ENCODE data around the gene DSCAML1.

Gene DSCAML1

DNA sequence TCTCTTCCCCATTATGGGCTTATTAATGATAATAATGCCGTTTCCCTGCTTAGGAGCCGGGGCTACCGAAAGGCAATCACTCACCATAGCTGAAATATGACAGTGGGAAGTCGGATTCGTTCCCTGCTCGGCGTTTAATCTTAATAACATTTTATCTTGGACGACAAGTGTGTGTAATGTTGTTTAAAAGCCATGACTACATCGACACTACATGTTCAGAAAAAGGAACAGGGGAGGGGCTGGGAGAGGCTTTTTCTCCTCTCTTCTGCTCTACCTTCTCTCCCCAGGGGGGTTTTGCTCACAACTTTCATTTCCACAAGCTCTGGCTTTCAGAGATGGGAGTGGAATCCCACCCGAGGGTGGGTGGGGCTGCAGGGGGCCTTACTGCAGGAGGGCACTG, 105.5 kb downstream of the DSCAML1 start:
- no peak for DNase-seq (ENCODE audit: low read depth in 2 of 2)

DNA sequence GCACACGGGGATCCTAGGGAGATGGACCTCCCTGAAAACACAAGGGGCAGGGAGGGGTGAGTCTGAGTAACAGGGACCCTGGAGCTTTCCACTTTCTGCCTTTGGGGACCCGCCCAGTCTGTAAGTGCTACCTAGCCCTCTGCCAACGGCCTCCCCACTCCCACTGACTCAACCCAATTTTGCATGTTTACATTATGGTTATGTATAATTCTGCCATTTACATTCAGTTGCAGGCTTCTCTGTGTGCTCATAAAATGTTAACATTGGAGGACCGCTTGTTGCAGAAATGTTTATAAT, 105.8 kb downstream of the DSCAML1 start:
- no peak for DNase-seq (ENCODE audit: low read depth in 2 of 2)

DNA sequence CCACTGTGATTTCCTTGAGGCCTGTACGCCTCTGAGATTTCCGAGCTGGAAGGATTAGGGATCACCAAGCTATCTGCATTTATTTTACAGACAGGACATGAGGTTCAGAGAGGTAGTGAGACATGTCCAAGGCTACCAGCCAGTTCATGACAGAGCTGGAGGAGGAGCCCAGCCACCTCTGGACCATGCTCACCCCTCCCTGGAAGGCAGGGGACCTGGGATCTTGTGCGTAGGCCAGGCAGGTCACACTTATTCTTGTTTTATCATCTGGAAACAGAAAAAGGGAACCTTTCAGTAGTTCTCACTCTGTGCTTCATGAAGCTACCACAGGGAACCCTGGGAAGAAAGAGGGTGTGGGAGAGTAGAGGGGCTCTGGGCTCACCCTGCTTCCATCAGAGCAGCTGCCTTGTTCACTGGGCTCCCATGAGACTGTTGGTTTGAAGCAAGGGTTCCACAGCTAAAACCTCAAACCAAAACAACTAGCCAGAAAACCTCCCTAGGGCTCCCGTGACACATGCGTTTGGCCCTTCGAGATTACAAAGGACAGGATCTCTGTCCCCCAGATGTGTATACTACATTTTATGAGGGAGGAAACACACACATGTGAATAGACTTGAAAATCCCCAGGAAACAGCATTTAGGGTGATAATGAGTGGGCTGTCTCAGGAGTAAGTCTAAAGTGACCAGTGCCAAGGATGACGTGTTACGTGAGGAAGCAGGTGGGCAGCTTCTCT, 106.4 kb downstream of the DSCAML1 start:
- DNase-seq (ENCODE audit: low read depth in 2 of 2) = no peak

DNA sequence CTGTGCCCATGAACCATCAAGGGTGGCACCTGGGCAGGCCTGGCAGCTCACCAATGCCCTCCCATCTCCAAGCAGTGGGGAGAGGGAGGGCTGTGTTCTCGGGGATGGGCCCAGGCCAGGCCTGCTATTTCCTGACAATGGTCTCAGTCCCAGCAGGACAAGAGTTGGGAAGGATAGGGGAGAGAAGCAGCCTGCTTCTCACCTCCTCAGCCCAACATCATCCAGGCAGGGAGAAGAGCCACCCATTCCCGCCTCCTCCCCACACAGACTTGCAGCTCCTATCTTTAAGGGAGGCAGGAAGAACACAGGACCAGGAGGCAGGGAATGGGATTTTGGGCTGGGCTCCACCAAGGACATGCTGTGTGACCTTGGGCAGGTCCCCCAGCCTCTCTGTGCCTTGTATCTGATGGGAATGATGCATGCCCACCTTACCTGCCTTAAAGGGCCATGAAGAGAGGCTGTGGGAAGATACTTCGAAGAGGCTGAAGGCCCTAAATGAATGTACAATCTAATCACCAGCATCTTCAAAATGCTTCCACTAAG, 108.7 kb downstream of the DSCAML1 start:
- no peak for DNase-seq (ENCODE audit: low read depth in 2 of 2)

DNA sequence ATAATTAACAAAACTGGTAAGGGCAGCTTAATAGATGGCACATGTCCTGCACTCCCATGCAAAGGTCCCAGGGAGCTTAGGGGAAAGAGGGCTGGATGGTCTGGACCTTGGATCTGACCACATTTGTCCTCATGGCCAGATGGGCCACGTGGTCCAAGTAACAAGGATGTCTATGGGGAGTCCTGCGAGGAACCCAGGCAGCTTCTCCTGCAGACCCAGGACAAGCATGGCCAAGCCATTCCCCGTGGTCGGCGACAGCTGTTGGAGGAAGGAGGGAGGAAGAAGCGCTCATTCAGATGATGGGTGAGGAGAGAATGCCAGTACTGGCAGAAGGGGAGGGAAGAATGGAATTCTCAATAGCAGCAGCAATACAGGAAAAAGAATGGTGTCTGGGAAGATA, 109.2 kb downstream of the DSCAML1 start:
- DNase-seq (ENCODE audit: low read depth in 2 of 2) = no peak

DNA sequence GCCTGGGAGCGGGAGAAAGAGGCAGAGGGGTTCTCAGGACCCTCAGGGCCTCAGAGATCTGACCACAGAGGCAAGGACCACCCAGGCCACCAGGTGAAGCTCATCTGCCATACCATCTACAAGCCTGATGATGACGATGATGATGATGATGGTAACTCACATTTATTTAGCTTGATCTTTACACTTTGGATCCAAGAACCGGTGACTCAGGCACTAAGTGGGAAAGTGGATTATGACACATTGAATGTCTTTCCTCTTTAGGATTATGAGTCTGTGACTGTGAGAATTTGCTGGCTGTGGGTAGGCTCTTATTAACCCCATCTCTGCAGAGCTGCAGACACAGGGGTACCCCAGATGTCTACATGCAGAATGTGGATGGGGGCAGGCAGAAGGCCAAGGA, 110.3 kb downstream of the DSCAML1 start:
- DNase-seq (ENCODE audit: low read depth in 2 of 2) = no peak

DNA sequence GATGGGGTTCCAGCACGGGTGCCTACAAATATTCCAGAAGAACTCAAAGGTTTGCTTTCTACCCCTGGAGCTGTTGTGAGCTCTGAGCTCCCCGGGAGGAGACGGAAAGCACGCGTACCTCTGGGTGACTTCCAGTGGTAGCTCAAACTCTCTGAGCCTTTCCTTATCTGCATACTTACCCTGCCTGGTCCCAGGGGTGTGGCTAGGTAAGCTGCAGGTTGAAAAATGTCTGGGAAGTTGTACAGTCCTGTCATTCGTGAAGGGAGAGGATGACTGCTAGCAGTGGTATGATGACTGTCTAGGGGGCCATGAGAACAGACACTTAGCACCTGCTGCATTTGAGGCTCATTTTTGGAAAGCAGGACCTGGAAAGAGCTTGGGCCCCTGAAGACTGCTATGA, 111.5 kb downstream of the DSCAML1 start:
- no peak for DNase-seq (ENCODE audit: low read depth in 2 of 2)

DNA sequence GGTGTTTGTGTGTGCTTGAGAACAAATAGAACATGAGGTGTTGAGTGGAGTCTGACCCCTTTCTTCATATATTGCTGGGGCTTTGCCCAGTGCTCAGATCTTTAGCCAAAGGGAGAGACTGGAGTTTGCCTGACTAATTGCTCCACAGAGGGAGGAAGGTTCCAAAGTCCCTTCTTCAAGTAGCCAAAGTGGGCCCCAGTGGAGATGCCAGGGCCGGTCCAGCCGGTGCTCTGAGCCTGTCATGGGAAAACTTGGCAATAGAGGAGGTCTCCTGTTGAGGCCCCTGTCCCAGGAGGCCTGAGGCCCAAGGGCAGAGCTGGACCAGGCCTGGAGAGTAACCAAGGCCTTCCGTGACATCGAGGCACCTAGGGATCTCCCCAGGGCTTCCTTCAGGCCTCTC, 112.3 kb downstream of the DSCAML1 start:
- DNase-seq (ENCODE audit: low read depth in 2 of 2) = no peak

DNA sequence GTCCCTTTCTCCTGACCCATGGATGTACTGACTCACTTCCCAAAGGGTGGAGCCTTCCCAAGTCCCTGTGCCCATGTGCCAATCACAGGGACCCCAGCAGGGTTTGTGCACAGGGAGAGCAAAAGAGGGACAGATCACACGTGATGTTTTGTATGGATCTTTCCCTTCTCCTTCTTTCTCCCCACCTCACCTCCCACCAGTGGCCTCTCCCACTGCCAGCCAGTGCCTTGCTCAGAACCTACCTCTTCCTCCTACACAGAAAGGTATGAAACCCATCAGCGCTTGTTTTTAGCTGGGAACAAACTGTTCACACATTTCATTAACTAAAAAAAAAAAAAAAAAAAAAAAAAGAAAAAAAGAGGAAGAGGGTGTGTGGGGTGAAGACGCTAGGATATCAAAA, 112.9 kb downstream of the DSCAML1 start:
- DNase-seq (ENCODE audit: low read depth in 2 of 2) = no peak

DNA sequence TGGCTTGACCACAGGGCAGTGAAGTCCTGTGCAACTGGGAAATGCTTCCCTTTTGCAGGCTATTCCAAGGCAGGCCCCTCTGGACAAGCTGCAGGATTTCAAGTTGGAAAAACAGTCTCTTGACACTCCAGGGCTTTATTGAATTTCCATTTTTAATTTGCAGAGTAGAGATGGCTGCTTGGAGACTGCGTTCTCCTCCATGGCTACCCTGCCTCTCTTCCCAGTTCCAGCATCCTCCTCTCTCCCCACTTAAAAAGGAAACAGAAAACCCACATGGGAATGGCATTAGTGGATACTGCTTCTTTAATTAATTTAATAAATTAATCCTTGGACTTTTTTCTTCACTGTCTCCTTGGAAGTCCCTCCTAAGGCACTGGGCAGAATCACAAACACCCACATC, 115.6 kb downstream of the DSCAML1 start:
- DNase-seq (ENCODE audit: low read depth in 2 of 2) = no peak

DNA sequence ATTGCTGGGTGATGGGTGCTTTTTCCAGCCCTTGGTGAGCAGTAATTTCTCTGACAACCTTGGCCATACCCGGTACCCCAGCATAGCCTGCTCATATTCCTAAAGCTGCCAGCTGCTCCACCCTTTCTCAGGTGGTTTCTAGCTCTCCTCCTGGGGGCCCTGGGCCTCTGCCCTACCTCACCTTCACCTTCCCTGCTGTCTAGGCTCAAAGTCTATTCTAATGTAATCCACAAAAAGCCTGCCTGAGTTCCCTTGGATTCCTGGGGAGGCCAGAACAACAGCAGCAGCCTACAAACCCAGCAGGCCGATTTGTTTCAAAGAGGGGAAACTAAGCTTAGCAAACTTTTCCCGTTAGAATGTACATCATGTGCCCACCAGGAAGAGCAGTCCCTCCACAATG, 117.6 kb downstream of the DSCAML1 start:
- no peak for DNase-seq (ENCODE audit: low read depth in 2 of 2)

DNA sequence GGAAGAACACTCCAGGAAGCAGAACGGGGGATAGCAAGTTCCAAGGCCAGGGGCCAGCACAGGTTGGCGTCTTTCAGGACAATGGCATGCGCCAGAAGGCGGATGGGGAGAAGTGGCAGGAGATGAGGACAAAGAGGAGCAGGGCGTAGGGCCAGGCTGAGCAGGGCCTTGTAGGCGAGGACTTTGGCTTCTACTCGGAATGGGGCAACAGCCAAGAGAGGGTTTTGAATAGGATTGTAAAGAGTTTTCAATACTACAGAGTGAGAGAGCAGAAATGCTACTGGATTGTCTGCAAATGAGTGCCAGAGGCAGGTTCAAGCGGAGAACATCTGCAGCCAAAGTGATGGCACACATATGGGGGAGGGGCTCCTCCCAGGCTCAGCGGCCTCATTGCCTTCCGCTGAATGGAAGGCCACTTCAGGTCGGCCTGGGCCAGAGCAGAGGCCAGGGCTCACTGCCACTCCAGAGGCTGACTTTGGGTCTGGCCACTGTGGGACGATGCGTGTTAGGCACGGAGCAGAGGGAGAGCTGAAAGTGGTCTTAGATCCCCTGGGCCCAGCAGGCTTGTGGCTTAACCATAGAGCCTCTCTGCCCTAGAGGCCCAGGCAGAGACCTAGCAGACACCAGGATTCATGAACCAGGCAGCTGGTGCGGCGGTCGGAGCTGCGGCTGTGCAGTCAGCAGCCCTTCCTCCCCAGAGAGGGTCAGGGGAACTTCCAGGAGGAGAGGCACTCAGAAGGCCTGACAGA, 118.2 kb downstream of the DSCAML1 start:
- no peak for DNase-seq (ENCODE audit: low read depth in 2 of 2)

DNA sequence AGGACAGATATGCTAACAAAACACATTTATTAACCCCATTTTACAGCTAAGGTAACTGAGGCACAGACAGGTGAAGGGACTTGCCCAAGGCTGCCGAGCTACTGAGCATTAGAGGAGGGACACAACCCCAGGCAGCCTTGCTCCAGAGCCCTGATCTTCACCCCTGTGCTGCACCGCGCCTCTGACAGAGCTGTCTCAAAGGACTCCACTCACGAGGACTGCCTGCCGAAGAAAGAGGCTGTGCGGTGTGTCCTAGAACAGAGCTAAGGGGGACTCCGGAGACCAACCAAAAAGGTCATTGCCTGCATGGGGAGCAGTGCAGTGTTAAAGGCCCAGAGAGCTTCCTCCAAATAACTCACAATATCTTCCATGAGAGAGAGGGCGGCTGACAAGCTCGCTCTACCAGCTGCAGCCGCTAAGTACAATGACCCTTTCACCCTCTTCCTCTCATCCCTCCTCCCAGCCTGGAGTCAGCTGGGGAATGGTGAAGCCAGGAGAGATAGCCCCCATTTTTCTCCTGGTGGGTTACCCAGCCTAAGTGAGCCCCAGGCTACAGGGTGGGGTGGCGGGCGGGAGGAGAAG, 119.2 kb downstream of the DSCAML1 start:
- no peak for DNase-seq (ENCODE audit: low read depth in 2 of 2)

DNA sequence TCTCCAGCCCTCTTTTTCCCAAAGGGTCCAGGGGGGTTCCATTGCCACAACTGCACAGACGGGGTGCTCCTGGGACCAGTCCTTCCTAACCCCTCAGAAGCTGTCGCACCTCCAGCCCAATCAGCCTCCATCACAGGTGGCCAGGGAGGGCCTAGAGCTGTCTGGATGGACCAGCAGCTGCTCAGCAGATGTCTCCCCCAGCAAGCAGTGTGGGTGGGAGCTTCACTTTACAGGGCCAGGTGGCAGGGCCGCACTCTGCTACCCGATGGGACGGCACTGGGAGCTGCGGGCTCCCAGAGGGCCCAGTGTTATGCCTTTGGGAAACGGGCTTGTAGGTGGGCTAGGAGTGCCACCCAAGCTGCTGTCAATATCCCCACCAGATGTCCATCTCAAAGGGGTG, 120.5 kb downstream of the DSCAML1 start:
- DNase-seq (ENCODE audit: low read depth in 2 of 2) = no peak

DNA sequence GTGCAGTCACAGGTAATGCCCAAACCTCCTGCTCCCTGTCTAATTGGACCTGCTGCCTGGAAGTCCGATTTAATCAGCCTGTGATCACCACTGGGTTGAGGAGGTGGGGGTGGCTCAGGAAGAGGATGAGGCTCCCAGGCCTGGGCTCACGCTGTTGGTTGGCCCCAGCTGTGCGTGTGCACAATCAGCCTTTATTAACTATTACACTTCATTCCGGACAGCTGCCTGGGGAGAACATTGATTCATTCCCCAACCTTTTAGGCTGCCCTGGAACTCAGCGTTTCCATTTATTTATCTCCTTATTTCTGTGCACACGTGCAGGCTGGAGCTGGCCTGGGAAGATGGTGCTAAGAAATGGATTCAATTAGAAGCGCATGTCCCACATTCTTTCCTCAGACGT, 123.4 kb downstream of the DSCAML1 start:
- DNase-seq (ENCODE audit: low read depth in 2 of 2) = no peak

DNA sequence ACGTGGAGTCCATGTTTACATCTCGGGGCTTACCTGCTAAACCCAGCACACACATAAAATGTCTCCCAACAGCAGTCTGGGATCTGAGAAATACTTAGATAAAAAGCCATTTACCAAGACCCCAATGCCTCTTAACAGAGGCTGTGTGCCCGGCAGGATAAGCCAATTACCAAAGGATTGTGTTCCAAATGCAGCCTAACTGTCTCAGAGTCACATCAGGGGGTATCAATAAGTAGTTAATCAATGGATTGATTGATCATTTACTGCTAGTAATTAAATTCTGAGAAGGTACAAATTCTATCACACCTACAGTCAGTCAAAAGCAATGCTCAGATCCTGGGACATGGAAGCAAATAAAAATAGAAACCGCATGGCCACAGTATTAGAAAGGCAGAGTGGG, 125.6 kb downstream of the DSCAML1 start:
- no peak for DNase-seq (ENCODE audit: low read depth in 2 of 2)

DNA sequence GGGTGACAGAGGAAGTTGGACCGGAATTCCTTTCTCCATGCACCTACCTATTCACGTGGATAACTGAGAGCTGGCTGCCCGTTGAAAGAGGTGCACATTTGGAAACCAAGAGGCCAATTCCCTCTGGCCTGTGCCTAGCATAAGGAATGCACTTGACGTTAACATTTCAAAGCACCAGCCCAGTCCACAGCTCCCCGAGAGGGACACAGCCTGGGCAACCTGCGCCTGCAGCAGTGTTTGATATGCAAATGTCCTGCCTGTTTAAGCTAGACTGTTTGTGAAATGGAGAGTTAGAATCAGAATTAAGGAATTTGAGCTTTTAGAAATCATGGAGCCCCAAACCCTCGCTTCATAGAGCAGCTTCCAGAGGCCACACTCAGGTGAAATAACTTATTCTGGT, 126.1 kb downstream of the DSCAML1 start:
- DNase-seq (ENCODE audit: low read depth in 2 of 2) = no peak

DNA sequence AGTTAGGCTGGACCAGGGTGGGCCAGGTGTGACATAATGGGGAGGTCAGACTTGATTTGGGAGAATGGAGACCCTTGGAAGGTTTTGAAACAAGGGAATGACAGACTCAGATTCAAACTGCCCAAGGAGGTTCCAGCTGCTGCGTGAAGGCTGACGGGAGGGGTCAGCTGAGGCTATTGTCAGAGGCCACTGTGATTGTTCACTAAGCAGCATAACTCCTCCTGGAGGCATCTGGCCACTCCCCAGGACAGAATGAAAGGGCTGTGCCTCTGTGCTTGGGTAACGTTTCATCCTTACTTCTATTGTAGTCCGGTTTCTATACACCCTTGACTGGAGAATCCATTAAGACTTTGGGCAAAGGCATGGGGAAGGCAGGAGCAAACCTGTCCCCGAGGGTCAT, 126.6 kb downstream of the DSCAML1 start:
- no peak for DNase-seq (ENCODE audit: low read depth in 2 of 2)

DNA sequence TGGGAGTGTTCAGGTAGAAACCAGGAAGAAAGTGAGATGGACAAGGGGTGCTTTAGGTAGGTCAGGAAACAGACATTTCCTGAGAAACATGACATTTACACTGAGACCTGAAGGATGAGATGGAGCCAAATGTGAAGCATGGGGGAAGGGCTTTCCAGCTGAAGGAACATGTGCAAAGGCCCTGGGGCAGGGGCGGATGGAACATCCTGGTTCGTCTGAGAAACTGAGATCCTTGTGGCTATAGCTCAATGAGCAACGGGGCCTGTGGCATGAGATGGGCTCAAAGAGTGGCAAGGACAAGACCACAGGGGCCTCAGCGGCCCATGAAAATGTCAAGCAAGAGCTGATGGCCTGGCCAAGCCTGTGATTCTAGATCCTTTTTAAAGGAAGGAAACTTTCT, 127.4 kb downstream of the DSCAML1 start:
- no peak for DNase-seq (ENCODE audit: low read depth in 2 of 2)

DNA sequence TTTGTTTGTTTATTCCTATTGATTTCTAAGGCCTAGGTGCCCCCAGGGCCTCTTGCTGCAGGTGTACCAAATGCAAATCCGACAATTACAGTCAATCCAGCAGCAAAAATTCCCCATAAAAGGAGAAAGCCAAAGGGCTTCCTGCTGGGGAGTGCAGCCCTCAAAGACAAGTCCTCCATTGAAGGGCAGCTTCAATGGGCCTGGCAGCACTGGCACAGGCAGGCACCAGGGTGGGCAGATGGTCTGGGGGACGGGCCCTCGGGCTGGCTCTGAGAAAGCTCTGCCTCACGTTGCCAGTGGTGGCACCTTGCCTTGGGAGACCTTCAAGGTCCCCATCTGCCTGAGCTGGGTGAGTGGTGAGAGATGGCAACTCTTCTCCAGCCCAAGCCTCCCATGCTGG, 128.0 kb downstream of the DSCAML1 start:
- no peak for DNase-seq (ENCODE audit: low read depth in 2 of 2)

DNA sequence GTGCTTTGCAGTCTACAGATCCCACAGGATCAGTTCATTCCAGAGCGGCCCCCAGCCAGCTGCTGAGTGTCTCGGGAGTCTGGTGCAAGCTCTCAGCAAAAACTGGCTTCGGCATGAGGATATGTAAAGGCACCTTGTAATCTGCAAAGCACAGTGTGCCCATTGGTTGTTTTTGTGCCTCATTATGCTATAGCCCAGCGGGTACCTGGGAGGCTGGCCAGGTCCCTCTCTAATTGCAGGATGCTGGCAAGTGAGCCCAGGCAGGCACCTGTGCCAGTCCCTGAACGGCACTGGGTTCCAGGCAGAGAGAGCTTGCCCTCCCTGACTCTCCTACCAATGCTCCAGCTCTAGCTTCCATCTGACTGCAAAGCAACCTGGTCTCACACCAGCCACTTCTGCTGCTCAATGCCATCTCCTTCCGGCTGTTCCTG, 128.7 kb downstream of the DSCAML1 start:
- no peak for DNase-seq (ENCODE audit: low read depth in 2 of 2)

DNA sequence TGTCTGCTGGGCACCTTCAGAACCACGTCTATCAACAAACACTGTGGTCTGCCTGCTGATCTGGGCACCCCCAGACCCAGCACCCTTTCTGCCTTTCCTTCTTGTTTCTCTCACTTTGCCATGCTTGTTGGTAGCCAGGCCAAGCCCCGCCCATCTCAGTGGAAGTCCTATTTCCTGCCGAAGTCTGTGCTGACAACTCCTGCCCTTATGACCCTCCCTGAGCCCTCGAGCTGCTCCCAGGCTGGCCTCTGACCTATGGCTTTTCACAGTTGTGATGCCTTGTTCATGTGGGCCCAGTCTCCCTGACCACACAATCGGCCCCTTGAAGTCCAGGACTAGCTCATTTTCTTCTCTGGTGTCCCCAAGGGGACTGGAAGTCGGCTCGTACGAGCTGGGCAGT, 132.1 kb downstream of the DSCAML1 start:
- no peak for DNase-seq (ENCODE audit: low read depth in 2 of 2)

DNA sequence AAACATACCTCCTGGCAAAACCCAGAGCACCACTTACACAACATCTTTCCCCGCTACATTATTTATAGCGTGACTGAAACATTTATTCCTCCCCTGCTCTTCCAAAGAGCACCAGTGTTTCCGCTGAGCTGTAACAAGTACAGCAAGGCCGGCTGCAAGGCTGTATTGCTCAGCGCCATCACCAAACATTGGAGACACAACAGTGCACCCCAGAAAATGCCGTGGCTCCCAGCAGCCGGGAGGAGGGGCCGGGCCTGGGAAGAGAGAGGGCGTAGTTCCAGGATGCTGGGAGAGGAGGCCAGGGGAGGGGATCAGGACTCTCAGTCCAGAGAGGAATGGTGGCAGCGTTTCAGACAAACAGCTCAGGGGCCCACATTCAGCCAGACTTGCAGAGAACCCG, 133.2 kb downstream of the DSCAML1 start:
- DNase-seq (ENCODE audit: low read depth in 2 of 2) = no peak

Data from stimulated activated CD4-positive, alpha-beta T cell treated with anti-CD3 and anti-CD28 coated beads, Interleukin-12 subunit alpha, Interleukin-12 subunit beta, amount 100 ng/mL, for 24 hours (primary cell).